ENCODE measurements around the gene TMEM232.

DNA sequence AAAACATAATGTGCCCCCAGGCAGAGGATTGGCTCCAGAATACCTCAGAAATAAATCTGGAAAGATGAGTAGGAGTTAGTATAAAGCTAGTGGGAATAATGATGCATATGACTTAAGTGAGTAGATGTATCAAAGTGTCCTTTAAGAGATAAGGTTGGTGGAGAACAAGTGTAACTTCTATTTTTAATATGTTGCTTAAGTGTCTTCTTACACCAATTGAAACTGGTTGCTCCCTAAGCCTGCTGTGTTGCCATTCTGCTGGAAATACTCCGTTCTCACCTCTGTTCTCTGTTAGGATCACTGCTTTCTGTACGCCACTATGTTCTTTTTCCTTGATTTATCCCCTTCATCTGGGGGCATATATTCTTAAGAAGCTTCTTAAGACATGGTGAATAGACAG is 286.4 kb downstream of the TMEM232 start:
- TF ChIP-seq, protein P1, sequence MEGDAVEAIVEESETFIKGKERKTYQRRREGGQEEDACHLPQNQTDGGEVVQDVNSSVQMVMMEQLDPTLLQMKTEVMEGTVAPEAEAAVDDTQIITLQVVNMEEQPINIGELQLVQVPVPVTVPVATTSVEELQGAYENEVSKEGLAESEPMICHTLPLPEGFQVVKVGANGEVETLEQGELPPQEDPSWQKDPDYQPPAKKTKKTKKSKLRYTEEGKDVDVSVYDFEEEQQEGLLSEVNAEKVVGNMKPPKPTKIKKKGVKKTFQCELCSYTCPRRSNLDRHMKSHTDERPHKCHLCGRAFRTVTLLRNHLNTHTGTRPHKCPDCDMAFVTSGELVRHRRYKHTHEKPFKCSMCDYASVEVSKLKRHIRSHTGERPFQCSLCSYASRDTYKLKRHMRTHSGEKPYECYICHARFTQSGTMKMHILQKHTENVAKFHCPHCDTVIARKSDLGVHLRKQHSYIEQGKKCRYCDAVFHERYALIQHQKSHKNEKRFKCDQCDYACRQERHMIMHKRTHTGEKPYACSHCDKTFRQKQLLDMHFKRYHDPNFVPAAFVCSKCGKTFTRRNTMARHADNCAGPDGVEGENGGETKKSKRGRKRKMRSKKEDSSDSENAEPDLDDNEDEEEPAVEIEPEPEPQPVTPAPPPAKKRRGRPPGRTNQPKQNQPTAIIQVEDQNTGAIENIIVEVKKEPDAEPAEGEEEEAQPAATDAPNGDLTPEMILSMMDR (conservative IDR thresholded peaks at IDR 0.05) = no peak
- no peak for TF ChIP-seq ZFX (IDR thresholded peaks at IDR 0.05)
